HEK293 (cell line): ENCODE data around the gene FAM110A.

Source experiments
- TSHZ1 ChIP-seq: fragments of 450-650 bp; formaldehyde crosslinking; IDR thresholded peaks from 2 replicates; pipeline ENCODE4 v1.5.1; 2016; ENCODE audit warnings: missing biosample characterization, missing genetic modification characterization, borderline replicate concordance
- ZBTB7A ChIP-seq: fragments of 450-650 bp; formaldehyde crosslinking; IDR thresholded peaks from 2 replicates; pipeline ENCODE4 v1.5.1; 2016; ENCODE audit warnings: low read depth, missing biosample characterization, missing genetic modification characterization
- ZNF175 ChIP-seq: fragments of 450-650 bp; formaldehyde crosslinking; IDR thresholded peaks from 2 replicates; pipeline ENCODE4 v1.5.1; 2016; ENCODE audit warnings: missing biosample characterization, missing genetic modification characterization
- ZNF274 ChIP-seq, 2 experiments: fragments of 200-500 bp in 1 of 2; fragments of 450-650 bp in 1 of 2; sonication (Bioruptor generic) in 1 of 2; formaldehyde crosslinking in 1 of 2; IDR thresholded peaks; 2 replicates each; pipeline versions ENCODE4 v1.5.1 to v1.6.1; 2014 to 2016; ENCODE audit warnings: borderline replicate concordance in 1 of 2, inconsistent platforms in 1 of 2, low read length in 1 of 2, missing biosample characterization in 1 of 2, missing genetic modification characterization in 1 of 2

GRCh38 chr20:856361-856775 lies 22.9 kb downstream of the FAM110A start:
- TF ChIP-seq ZBTB7A (tag by site-specific recombination) (no peak), ZNF175 (tag by site-specific recombination) (no peak), ZNF274 (IDR thresholded peaks at IDR 0.05; ENCODE audit: low read length) (no peak), ZNF274 (tag by site-specific recombination; IDR thresholded peaks at IDR 0.05; ENCODE audit: borderline replicate concordance) (no peak), TSHZ1 (tag by site-specific recombination) (no peak)
